HG02759 (cell line): Measurements from ENCODE around the gene RNF144B.
"Not testable (repeated sequence)": the region's sequence is repeated elsewhere in the genome, so short reads cannot be mapped to it uniquely, and the experiment has no call there.

Experiments
- ATAC-seq: cut with Tn5 transposase; IDR thresholded peaks from one replicate; pipeline ENCODE4 v1.9.1; 2021; ENCODE audit warnings: mild to moderate bottlenecking, moderate library complexity; ENCODE audit not compliant: unreplicated experiment

Gene RNF144B

GRCh38 chr6:18387061-18387721 lies at the start of gene RNF144B:
TSS of gene RNF144B (plus strand) at chr6:18387350. CDS start at chr6:18399535, 12,185 bp downstream.
- peak; percentile 94 for ATAC-seq

GRCh38 chr6:18339599-18339998 lies 47.6 kb upstream of the RNF144B start:
- no peak for ATAC-seq

DNA sequence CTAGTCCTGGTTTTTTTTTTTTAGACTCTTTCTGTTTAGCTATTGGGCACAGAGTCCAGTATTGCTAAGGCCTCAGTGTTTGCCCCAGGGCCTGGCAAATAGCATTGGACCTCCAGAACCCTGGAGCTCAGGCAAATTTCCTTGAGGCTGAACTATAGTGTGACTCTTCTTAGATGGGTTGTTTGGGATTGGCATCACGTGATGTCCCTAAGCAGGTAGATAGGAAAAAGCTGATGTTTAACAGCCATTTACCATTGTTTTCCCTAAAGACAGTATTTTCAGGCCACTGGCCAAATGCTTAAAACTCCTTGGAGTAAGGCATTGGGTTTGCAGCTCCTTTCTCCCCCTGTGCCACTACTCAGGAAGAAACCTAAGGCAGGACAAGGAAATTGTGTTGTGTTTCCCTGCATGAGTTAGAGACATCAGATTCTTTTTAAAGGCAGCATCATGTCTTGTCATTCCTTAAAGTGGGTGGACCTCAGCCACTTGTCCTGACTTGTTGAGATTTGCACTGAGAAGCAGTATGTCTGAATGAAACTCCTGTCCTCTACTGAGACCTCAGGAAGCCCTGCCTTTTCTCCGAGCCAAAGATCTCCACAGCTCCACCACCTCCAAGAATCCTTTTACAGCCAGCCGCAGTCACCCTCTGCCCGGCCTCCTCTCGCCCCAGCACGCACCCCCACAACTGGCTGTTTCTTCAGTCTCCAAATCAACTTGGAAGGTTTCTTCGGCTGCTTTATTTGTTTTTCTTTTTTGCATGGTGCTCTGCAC lies 46.2 kb upstream of the RNF144B start:
- ATAC-seq = no peak

DNA sequence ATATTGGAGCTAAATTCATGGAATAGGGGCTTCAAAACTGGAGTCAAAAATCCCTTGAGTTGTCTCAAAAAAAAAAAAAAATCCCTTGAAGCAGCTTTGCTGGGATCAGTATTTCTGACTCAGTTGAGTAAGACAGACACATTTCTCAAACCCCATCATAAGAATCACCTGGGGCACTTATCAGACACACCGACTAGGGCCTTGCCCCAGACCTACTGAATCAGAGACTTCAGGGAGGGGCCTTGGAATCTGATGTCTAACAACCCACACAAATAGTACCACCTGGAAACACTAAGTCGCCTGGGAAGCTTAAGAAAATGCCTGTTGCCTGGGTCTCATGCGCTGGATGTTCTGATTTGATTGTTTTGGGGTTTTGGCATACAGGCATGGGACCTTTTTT lies 44.9 kb upstream of the RNF144B start:
- ATAC-seq = no peak

DNA sequence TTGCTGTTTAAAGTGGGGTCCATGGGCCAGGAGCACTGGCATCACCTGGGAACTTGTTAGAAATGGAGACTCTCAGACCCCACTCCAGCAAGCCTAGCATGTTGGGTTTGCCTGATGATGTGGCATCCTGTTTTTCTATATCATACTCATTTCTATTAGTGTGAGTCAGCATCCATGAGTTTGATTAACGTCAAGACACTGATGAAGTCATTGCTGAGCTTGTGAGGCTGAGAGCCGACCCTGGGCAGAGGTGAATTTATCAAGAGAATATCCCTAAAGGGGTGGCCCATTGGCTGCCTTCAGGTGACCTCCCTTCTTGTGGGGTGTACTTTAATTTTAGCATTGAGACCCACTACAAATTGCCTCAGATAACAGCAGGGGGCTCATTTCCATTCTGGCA lies 43.4 kb upstream of the RNF144B start:
- no peak for ATAC-seq

DNA sequence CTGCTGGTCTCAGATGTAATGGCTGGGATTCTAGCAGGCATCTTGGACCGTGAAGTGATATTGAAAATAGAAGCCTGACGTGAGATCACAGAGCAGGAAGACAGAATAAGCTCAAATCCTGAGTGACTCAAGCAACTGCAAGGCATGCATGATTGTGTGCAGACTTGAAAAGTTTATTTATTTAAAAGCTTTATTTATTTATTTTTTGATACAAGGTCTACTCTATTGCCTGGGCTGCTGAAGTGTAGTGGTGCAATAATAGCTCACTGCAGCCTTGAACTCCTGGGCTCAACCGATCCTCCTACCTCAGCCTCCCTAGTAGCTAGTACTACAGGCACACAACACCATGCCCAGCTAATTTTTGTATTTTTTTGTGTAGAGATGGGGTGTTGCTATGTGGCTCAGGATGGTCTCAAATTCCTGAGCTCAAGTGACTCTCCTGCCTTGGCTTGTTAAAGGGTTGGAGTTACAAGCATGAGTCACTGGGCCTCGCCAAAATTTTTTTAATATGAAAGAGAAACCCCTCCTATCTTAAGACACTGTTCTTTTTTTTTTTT lies 40.1 kb upstream of the RNF144B start:
- no peak for ATAC-seq

GRCh38 chr6:18347866-18348265 lies 39.3 kb upstream of the RNF144B start:
- ATAC-seq = no peak

GRCh38 chr6:18349386-18349785 lies 37.8 kb upstream of the RNF144B start:
- no peak for ATAC-seq

DNA sequence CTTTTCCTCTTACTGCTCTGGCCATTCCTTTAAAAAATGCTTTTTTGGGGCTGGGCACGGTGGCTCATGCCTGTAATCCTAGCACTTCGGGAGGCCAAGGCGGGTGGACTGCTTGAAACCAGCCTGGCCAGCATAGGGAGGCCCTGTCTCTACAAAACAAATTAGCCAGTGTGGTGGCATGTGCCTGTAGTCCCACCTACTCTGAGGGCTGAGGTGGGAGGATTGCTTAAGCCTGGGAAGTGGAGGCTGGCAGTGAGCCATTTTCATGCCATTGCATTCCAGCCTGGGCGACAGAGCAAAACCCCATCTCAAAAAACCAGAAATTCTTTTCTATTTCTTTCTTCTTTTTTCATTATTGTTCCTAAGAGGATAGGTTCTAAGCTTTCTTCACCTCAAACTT lies 36.9 kb upstream of the RNF144B start:
- no peak for ATAC-seq

GRCh38 chr6:18350712-18351111 lies 36.4 kb upstream of the RNF144B start:
- no peak for ATAC-seq

- no peak for ATAC-seq
Measured at GRCh38 chr6:18352001-18352400, 35.1 kb upstream of the RNF144B start.

GRCh38 chr6:18352842-18353241 lies 34.3 kb upstream of the RNF144B start:
- ATAC-seq = no peak

- ATAC-seq = no peak
Measured at GRCh38 chr6:18353251-18353650, 33.9 kb upstream of the RNF144B start.

- ATAC-seq = not testable (repeated sequence)
Measured at GRCh38 chr6:18357546-18357945, 29.6 kb upstream of the RNF144B start.

DNA sequence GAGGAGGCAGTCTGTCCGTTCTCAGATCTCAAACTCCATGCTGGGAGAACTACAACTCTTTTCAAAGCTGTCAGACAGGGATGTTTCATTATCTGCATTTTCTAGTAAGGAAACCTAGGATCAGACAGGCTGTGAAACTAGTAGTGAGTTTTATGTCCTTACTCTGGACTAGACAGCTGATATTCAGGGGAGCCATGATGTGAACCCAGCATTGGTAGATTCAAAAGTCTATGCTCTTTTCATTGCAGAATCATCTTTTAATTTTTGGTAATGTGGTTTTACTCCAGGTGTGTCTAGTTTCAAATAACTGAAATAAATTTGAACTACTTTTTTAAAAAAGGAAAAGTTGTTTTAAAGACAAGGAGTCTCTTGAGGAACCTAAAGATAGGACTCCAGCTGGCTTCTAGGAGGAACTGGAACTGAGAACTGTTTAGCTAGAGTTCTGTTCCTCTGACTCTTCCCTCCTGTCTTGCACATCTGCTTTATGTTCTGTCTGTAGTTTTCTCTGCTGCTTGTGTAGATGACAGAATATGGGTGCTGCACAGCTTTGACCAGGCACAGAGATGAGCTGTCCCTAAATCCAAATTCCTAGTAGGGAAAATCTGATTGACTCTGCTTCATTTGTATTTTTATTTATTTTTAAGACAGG lies 27.8 kb upstream of the RNF144B start:
- ATAC-seq = peak; percentile 95

GRCh38 chr6:18360188-18360587 lies 27.0 kb upstream of the RNF144B start:
- peak; percentile 43 for ATAC-seq

DNA sequence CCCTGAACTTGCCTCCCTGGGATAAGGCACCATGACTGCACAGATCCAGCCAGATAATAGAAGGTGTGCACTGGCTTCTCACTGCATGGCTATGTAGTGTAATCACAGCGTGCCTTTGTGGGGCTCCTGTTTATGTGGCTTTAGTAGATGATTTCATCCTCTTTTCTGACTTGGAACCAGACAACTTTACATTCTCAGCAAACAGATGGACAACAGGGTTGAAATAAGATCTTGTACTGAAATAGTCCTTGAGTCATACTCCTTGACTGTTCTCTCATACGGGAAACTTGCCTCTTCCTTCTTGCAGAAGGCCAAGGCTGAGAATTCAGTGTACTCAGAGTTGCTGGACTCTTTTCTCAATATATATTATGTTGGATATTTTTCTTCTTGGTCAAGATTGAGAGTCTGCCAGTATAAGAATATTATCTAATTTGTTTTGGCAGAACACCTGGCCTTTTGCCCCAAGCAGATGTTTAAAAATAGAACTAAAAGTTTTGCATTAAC lies 25.0 kb upstream of the RNF144B start:
- ATAC-seq = no peak

DNA sequence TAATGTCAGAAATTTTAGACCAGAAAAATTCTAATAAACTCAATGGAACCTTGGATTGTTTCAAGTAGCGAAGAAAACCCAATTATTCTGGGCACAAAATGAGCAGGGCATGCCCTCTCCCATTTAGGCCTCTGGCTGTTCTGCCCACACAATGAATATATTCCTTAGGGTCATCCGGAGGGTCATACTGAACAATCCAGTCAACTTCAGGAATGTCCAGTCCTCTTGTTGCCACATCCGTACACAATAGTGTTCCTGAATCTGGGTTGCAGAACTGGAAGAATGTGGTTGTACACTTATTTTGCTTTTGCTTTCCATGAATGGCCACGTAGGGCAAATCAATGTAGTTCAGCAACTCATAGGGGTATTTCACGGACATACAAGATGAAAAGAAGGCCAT lies 23.4 kb upstream of the RNF144B start:
- no peak for ATAC-seq

DNA sequence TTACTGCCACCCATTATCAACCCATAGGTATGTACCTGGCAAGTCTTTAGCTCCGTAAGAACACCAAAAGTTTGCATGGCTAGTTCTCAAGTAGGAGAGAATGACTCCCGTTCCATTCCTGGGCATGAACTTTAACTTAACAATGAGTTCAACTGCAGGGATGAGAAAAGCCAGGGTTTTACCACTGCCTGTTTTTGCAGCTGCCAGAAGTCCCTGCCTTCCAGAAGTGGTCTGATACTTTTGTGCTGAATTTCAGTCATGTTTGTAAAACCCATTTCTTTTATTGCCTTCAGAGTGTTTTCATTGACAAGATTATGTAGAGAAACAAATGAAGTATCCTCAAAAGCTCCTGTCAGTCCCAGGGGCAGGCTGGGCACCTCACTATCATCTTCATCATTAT lies 22.6 kb upstream of the RNF144B start:
- not testable (repeated sequence) for ATAC-seq

- ATAC-seq = no peak
Measured at GRCh38 chr6:18367371-18367770, 19.8 kb upstream of the RNF144B start.

GRCh38 chr6:18368277-18369105 lies 18.7 kb upstream of the RNF144B start:
- no peak for ATAC-seq
